GM12891 (cell line): ENCODE data around the gene SELL.

Source experiments
- POLR2A ChIP-seq: IDR thresholded peaks from 2 replicates; pipeline ENCODE4 v1.6.1; 2011; ENCODE audit warnings: low read depth, low read length, control low read depth
- POLR2AphosphoS5 ChIP-seq: IDR thresholded peaks from 2 replicates; pipeline ENCODE4 v1.6.1; 2011; ENCODE audit warnings: low read depth, low read length, control low read depth
- TAF1 ChIP-seq: IDR thresholded peaks from 2 replicates; pipeline ENCODE4 v1.6.1; 2011; ENCODE audit warnings: low read depth, low read length, control low read depth

- TF ChIP-seq TAF1 (no peak), POLR2AphosphoS5 (no peak), POLR2A (no peak)
Observed at GRCh38 chr1:169682071-169682470, 29.3 kb downstream of the SELL start.
